RPMI7951 (cell line): Measurements from ENCODE around the gene ABHD17C. TPM values are rescaled to one million over a fixed set of nuclear protein-coding genes. Genes with fewer than 3 reads are reported as not detected.

Experiments
- DNase-seq: peaks from one replicate; pipeline ENCODE4 v3.0.0-alpha.2; 2012; ENCODE audit warnings: low read depth
- total RNA-seq: library from RNA; depleted of rRNA; stranded (reverse); fragments of >200 nt; shearing (Covaris generic); gene quantifications from 2 replicates; pipeline ENCODE4 v1.2.3, GENCODE V29; 2014

Gene ABHD17C
- total RNA-seq, 1 experiment from 2014 or later, result 7.0 TPM

DNA sequence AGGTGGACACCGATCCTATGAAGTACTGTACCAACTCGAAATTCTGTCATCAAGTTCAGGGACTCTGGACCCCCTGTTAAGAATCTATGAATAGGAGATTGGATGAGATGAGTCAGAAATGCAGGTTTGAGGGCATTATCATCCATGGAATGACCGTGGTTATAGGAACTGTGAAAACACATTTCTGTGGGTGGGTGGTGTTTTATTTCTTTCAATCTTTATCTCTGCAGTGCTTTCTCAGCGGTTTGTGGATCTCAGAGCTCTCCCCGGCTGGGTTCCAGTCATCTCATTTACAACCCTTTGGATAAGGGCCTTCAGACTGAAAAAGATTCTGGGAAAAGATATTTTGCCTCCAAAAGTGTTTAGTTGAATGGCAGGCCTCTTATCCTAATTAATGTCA, 5.4 kb upstream of the ABHD17C start:
- DNase-seq, result no peak

DNA sequence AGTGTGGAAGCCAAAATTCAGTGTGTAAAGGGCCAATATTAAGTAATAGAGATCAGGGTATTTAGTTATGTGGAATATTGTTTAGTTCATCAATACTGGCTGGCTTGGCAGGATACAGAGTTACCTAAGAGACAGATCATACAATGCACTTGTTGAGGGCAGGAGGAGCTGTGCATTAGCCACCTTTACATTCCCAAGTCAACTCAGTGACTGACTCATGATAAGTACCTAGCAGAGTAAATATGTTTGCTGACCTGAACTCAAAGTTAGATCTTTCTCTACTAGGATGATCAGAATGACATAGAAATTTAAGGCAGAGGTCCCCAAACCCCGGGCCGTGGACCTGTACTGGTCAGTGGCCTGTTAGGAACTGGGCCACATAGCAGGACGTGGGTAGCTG, 3.5 kb upstream of the ABHD17C start:
- no peak for DNase-seq

DNA sequence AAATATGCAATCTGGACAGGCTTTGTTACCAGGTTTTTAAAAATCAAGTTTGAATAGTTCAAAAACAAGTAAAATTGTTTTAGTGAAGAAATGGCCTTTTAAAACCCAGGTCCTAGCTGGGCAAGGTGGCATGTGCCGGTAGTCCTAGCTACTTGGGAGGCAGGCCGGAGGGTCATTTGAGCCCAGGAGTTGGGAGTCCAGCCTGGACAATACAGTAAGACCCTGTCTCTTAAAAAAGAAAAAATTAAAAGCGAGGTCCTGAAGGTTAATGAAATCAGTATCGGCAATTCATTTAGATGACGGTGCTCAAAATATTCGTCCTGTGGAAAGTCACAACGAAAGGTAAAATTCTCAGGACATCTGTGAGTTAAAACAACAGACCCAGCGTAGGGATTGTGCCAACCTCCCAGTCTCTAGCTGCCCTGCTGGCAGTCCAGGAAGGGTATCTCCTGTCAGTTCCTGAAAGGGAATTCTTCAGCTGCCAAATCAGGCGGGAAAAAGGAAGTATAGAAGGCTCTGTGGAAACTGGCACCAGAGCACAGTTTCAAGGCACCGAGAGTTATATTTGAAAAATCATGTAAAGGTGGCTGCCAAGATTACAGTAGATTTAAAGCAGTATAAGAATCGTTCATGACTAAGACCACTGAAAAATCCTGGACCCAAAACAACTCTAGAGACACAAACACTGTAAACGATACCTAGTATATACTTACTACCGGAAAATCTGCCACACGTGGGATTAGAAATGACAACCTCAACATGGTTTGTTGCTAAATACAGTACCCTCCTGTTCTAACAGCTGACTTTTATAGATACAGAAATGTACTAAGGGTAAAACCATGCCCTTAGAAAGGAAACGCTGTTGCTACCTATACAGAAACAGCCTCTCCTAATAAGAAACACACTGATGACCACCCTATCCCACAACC, 1.2 kb upstream of the ABHD17C start:
- DNase-seq, result peak; percentile 22

DNA sequence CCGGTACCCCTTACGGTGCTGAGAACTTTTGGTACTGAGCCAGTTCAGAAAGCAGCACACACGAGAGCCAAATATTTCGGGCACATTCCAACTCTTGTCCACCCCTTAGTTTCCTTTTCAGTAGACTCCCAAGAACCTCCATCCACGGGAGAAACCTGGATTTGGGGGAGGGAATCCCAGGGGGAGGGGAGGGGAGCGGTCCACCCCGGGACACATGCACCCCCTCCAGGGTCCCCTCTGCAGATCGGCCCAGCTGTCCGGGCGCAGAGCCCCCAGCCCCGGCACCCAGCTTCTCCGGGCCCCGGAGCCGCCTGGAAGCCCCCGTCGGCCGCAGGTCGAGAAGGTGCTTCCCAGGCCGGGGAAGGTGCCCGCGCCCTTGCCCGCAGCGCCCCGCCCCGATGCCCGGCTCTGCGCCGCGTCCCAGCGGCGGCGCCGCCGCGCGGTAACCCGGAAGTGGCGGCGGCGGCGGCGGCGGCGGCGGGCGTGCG, 455 bp upstream of the ABHD17C start:
- DNase-seq, result peak; percentile 50

DNA sequence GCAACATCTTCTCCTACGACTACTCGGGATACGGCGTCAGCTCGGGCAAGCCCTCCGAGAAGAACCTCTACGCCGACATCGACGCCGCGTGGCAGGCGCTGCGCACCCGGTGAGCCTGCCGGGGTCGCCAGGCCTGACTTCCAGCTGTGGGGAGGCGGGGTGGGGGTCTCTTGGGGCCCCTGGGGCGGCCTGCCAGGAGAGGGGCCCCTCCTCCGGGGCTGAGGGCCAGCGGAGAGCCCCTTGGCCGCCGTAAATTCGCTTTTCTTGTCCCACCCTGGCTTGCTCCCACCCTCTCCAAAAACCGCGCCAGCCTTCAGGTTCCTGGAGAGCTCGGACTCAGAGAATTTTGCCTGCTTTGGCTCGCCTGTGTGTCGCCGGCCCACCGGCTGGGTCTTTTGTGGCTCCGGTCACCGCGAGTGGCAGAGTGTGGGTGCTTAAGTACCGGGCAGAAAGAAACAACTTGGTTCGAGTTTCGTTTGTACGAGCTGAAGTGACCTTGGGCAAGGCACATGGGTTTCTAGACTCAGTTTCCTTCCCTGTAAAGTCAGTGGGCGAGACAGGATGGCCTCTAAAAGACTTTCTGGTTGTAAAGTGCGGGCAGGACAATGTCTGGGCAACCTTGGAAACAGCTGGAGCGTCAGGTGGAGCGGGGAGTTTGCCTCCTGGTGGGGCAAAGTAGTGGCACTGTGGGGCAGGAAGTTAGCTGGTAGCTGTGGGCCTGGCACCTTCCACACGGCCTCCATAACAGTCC, 976 bp downstream of the ABHD17C start:
- DNase-seq, result peak; percentile 41

DNA sequence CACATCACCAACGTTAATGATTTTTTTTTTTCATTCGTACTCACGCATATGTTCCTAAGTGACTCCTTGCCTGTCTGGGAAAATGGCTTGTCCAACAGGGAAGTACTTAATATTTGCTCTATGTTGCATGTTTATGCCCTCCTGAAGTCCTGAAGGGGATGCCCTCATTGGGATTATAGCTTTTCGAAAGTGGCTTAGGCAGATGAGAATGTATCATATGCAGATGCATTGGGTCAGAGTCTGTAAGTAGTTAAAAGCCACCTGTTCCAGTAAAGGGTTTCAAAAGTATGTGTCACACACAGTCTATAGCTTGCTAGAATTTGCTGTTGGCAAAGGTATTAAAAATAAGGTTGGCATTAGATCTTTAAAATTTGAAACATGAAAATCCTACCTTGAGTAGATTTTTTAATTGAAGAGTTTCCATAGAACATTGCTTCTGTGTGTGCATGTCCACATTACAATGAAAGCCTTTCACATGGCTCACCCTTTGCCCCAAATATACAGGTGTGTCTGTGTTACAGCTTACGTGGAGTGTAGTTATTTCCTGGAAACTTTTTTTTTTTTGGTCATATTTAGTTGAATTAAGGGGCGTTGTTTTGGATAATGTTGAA, 2.1 kb downstream of the ABHD17C start:
- no peak for DNase-seq

DNA sequence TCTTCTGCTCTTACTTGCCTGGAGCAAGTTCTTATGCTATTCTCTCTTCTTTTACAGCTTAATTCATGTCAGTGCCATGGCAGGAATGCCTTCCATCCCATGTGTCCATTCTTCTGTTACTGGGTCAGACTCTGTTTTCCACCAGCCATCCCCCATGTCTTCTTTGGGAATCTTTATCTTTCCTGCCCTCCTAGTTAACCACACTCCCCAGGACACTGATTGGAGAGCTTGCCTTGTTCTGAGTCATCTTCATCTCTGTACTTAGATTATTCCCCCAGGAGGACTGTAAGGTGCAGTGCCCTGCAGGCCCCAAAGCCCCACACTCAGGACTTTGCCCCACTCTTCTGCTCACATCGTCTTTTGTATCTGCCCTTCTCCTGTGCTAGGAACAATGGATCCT, 3.6 kb downstream of the ABHD17C start:
- peak; percentile 44 for DNase-seq

DNA sequence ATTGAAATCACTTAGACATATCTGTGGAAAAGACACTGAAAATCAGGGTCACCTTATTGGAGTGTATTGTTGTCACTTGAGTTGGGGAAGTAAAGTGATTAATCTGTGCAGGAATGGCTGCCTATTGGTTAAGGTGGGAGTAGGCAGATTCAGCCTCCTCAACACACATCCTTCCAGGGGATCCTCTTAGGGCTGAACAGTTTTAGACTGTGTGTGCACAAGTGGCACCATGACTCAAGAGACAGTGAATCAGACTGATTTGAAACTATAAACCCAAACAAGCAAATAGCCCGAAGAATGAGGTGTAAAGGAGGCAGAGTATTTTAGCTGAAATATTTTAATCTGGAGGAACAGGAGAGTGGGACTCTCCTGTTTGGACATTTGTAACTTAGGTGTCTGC, 4.9 kb downstream of the ABHD17C start:
- no peak for DNase-seq

DNA sequence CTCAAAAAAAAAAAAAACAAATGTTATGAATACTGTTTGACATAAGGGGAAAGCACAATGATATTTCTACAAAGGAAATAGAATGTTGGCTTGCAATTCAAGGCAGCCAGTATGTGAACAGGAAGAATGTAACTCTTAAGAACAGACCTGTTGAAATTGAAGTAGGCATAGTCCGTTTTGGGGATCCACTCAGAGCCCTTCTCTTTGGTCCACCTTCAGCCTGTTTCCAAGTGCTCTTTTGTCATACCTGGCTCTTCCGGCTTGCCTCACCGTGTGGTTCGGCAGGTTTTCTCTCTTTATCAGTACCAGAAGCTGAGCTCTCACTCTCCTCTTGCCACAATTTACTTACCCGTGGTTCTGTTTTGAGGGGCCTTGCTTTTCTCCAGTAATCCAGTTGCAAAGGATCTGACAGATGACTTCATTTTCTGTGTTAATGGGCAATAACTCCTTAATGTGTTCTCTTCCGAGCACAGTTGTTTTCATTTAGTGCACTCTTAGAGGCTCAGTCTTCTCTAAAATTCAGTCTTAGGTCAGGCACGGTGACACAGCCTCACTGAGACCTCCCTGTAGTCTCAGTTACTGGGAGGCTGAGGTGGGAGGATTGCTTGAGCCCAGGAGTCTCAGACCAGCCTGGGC, 6.7 kb downstream of the ABHD17C start:
- no peak for DNase-seq

DNA sequence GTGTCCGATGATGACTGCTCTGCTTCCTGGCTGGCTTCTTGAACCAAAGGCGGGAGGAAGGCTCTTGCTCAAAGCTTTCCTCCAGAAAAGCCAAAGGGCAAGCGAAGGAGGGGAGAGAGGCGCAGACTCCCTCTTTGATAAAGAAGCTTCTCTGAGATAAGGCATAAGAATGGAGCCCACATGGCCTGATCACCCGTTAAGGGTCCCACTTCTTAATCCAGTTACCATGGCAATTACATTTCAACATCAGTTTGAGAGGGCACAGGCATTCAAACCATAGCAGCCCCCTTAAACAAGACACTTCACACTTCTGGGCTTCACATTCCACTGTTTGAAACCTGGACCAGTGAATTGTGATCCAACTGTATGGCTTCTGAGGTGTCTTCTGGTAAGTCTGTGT, 8.0 kb downstream of the ABHD17C start:
- no peak for DNase-seq

DNA sequence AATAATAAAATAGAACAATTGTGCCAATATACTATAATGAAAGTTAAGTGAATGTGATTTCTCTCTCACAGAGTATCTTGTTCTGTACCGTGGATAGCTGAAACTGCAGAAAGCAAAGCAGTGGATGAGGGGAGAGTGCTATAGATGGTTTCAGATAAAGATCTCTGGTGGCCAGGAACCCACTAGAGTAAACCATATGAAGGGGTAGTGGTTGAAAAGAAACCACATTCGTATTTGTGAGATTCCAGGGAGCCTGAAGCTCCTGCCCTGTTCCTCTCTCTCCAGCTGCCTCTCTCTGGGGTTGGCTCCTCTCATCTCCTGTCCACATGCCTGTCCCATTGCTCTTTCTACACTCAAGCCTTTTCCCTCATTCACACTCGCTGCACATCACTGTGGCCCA, 8.9 kb downstream of the ABHD17C start:
- peak; percentile 35 for DNase-seq

DNA sequence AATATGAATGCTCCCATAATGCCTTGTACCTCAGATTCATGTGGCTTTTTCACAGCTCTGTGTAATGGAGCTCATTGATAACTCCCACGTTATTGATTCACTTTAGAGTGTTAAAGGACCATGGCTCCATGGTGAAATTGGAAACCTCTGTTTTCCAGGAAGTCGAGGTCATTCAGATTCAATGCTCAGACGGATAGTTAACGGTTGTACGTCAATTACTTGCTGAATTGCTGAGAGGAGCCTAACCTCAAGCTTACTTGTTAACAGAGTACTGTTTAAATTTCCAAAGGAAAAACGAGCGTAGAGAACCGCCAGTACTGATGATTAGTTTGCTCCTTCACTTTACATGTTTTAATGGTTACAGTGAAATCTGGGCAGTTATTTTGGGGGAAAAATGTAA, 11.1 kb downstream of the ABHD17C start:
- DNase-seq, result no peak

DNA sequence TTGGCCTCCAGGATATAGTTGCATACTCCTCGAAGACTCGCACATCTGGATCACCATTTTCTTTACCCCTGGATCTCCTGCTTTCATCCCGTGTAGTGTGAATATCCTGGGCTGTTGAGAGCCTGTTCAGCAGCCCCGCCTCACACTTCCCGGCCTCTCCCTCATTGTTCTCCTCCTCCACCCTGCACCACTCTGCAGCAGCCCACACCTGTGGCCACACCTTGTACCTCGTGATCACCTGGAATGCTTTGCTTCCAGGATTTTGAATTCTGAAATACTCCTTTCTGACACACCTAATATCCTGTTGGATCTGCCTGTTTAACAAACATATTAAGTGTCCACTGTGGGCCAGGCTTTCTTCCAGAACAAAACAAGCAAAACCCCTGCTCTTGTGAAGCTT, 14.4 kb downstream of the ABHD17C start:
- no peak for DNase-seq

DNA sequence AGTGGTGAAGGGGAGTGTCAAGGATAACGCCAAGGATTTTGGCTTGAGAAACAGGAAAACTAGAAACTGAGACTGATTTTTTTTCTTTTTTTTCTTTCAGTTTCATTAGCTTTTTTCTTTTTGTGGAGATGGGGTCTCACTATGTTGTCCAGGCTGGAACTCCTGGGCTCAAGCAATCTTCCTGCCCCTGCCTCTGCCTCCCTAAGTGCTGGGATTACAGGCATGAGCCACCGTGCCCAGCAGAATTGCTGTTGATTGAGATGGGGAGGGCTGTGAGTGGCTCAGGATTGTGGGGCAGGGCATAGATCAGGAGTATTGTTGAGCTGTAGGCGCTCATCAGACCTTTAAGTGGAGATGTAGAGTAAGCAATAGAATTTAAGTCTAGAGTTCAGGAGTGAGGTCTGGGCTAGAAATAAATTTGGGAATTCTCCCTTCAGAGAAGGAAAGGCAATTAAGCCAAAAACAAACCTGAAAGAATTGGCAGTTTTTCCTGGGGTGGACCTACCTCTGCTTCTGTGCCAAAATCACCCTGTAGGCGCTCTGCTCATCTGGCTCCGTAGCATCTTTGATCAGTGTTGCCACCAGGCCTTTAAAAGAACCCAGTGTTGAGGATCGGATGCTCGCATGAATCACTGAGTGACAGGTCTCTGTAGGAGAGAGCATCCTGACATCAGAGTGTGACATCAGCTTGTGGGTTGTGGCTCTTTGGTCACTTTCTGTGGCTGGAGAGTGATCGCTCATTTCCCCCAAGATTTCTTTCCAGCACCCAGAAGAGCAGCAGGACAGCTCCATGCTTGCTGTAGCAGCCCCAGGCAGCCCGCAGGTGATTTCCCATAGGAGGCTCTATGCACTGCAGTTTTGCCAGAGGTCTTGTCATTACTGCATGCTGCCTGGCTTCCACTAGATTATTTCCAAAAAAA, 15.8 kb downstream of the ABHD17C start:
- DNase-seq, result peak; percentile 75

DNA sequence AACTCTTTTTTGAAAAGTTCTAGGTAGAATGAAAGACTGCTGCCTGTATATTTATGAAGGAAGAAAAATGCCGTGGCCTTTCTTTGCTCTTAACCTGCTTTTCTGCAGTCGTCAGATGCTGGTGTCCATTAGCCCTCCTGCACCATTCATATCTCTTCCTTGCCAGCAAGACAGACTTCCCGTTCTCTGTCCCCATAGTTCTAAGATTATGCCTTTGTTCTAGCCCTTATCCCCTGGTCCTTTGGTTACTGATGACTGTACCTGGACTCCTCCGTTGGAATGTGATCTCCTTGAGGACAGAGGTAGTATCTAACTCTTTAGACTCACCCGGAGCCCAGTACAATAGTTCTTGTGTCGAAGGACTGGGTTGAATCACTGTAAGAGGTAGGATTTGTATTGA, 16.8 kb downstream of the ABHD17C start:
- no peak for DNase-seq

DNA sequence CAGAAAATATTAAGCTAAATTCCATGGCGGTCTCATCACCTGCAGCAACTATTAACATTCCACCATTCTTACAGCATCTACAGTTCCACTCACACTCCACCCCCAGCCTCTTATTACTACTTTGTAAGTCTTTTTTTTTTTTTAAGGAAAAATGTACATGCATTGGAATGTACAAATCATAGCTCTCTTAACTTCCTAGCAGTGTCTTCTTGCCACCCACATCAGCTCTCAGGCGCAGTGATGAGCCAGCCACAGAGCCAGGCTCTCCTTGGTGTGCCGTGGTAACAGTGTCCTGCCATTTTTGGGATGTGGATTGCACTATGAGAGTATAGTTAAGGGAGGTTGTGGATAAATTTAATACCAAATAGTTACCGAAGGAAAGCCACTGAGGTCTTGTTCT, 17.8 kb downstream of the ABHD17C start:
- no peak for DNase-seq

DNA sequence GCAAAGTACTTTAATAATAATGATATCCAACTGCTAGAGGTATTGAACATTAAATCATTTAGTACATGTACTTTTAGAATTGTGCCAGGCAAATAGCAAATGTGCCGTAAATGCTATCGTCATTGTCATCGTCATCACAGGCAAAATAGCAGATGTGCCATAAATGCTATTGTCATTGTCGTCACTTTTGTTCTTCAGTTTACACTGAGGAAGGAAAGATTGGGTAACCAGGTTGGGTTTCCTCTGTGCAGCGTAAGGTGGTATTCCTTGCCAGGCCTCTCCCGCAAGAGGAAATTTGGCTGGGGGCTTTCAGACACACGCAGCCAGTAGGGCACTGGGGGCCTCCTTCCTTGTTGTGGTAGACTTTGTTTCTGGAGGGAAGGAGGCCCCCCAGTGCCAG, 26.4 kb downstream of the ABHD17C start:
- DNase-seq, result no peak

DNA sequence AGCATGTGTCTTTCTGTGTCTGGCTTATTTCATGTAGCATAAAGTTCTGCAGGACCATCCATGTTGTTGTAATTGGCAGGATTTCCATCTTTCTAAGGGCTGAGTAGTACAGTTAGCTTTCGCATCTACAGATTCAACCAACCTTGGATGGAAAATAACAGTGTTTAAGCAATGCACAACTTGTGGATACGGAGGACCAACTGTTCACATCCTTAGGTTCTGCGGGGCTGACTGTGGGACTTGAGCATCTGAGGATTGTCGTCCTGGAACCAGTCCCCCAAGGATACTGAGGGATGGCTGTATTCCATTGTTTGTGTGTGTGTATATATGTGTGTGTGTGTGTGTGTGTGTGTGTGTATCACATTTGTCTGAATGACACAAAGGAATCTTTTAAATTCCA, 27.7 kb downstream of the ABHD17C start:
- DNase-seq, result no peak

DNA sequence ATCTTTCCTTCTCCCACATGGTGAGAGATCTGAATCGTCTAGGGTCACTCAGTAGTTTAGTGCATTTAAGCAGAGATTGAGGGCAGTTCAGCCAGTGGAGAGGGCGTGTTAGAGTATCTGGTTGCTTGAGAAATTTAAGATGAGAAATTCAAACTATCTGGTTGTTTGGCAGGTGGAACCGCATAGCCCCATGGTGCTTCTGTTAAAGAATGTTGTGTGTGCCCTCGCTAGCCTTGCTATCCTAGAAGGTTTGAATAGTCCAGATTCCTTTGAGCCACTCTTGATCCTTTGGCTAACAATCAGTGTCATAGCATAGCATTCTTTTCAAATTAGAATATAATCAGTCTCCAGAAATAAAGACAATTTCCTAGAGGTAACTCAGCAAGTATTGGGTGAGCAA, 32.1 kb downstream of the ABHD17C start:
- no peak for DNase-seq

DNA sequence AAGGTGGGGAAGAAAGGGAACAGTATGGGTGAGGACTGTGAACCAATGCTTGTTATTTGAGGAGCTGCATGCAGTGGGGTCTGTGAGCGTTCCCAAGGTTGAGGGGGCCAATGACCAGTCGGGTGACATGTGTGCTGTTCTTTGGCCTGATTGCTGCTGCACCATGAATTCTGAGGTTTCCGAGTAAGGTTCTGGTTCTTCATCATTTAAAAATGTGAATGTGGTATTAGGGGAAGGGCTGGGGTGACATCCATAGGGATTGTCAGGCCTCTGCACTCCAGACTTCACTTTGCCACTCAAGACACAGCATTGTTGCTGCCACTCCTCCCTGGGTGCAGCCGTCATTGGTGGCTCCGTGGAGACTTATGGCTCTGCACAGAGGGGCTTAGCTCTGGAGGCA, 32.5 kb downstream of the ABHD17C start:
- no peak for DNase-seq

DNA sequence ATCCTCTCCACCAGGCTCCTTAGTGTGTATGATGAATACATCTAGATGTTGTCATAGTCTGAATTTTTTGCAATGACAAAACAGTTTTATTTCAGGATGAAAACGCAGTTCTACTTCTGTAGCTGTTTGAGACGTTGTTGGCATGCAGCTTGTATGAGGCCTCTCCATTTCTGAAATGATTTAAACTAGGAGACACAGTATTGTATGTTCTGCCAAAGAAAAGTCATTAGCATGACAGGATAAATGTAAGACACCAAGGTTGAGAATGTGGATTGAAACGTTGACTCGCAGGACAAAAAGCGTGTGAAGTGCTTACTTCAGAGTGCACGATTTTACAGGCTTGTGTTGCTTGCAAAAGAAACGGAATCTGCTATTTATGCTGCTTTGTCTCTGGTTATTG, 35.3 kb downstream of the ABHD17C start:
- peak; percentile 9 for DNase-seq
